ENCODE measurements around the gene SLC26A6.

Gene SLC26A6

GRCh38 chr3:48599509-48600285, 35.6 kb downstream of the SLC26A6 start:
- DNase-seq: no peak

- DNase-seq: no peak
These were observed 36.2 kb downstream of the SLC26A6 start for GRCh38 chr3:48599077-48599501.

GRCh38 chr3:48598323-48599076, 36.8 kb downstream of the SLC26A6 start:
- peak; percentile 59 for DNase-seq

- DNase-seq: peak; percentile 3
These were observed 37.9 kb downstream of the SLC26A6 start for GRCh38 chr3:48597408-48597800.

DNA sequence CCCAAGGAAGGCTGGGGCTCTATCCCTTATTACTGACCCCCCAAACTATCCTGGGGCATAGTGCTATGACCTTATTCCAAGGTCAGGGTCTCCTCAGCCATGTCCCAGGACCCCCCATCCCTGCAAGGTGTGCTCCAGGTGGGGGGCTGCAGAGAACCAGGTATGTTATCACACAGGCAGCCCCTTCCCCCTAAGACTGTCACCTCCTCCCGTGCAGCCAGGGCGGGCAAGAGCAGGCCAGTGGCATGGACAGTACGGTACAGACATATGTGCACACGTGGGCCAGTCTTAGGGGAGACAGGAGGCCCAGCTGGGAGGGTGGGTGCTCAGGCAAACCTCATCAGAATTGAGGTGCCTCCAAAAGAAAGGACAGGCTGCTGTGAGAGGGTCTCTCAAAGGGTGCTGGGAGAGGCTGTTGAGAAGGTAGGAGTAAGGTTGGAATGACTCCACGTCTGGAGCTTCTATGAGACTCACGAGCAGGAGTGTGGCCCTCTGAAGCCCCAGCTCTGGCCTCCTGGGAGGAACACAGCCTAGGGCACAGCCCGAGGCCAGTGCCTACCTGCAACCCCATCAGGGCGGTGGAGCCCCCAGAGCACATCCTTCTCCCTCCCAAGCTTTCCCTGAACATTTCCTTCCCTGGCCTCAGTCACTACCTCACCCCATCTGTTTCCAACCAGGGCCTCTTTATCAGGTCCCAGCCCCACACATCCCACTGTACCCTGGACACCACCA, 38.4 kb downstream of the SLC26A6 start:
- peak; percentile 6 for DNase-seq

DNA sequence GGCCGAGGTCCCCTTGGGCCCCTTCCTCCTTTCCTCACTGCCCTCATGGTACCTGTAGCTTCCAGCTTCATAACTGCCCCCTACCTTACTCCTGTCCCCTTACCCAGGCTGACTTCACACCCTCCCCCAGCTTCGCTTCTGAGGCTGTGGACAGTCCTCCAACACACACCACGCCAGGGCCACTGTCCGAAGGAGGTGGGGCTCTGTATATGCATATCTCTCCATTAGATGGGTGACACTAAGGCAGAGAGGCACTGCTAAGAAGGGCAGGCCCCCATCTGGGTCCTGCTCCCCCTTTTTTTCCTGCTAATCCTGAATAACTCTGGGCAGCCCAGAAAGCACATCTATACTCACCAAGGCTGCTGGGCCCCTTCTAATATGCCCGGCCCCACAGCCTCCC, 39.1 kb downstream of the SLC26A6 start:
- DNase-seq: no peak

GRCh38 chr3:48595526-48596121, 39.6 kb downstream of the SLC26A6 start:
- DNase-seq: peak; percentile 41

DNA sequence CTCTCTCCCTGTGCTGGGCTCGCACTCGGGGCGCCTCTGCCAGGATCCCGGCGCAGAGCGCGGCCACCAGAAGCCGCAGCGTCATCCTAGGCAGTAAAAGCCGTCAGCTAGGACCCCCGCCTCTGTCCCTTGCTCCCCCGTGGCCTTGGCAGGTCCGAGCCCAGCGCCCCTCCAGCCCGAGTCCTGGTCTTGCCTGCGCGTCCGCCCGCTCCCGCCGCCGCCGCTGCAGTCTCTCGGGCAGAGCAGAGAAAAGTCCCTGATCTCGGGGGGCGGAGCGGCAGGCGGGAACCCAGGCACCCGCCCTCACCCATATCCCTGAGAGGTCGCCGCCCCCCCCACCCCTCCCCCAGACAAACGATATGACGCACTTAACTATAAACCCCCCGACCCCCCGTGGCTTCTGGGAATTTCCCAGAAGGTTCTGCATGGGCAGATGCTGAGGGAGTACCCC, 40.2 kb downstream of the SLC26A6 start, which contains the start of gene COL7A1:
Gene COL7A1, minus strand, starts transcription at position 255 of the 451 bp plus-strand sequence. Its CDS starts 170 bp downstream, at position 85.
- peak; percentile 47 for DNase-seq

DNA sequence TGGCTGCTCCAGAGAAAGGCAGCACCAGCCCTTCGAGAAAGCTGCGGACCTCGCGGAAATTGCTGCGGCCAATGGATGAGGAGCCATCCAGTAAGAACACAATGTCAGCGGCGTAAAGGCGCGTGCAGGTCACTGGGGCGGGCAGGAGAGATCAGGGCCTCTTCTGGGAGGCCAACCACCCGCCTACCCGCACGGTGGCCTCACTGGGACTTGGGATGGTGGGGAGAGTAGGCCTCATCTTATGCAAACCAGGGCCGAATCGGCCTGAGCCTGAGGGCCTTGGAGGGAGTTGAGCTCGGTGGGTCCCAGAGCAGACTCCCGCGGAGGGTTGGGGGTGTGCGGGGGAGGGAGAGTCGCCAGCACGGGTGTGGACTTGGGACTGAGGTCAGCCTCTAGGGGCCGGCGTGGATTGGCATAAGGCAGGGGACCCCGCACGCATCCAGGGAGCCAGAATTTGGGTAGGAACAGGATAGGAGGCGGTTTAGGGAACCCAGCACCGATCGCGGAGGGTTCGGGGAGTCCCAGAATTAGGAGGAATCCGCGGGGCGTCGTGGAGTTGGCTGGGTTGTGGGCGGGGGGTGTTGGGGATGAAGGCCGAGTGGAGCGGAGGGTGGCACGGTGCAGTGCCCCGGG, 40.7 kb downstream of the SLC26A6 start:
- DNase-seq: peak; percentile 47

GRCh38 chr3:48593337-48593736, 41.9 kb downstream of the SLC26A6 start:
- DNase-seq: no peak

GRCh38 chr3:48592519-48593087, 42.7 kb downstream of the SLC26A6 start:
- DNase-seq: no peak

DNA sequence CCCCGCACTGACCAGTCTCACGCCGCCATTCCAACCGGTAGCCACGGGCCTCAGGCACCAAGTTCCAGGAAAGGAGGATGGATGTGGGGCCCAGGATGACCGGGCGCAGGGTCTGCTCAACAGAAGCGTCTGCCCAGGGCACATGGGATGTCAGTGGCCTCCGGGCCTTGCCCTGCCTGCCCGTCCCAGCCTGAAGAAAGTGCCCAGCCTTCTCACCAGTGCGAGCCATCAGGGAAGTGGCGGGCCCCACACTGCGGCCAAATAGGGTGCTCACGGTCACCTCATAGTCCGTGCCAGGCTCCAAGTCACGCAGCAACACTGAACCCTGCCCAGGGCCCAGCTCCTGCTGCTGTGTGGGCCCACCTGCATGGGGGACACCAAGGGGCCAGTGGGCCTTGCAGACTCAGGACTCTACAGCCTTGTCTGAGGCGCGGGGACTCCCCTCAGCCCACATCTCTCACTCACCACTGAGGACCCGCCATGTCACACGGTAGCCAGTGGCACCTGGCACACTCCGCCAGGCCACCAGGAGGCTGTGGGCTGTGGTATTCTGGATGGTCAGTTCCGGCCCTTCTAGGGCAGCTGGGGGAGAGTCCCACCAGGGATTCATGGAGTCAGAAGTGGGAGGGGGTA, 43.3 kb downstream of the SLC26A6 start:
- no peak for DNase-seq

DNA sequence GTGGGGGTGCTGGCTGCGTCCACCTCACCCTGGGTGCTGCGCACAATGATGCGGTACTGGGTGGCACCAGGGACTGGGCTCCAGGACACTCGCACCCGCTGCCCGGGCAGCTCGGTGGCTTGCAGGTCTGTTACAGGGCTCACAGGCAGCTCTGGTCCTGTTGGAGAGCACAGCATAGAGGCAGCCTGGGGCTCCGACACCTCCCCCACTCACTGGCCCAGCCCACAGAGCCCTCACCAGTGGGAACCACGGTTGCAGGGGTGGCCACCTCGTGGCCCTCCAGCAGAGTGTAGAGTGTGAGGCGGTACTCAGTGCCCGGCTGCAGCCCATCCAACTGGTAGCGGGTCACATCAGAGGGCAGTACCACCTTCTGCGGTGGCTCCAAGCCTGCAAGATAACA, 43.8 kb downstream of the SLC26A6 start:
- no peak for DNase-seq

GRCh38 chr3:48588230-48588629, 47.0 kb downstream of the SLC26A6 start:
- no peak for DNase-seq

DNA sequence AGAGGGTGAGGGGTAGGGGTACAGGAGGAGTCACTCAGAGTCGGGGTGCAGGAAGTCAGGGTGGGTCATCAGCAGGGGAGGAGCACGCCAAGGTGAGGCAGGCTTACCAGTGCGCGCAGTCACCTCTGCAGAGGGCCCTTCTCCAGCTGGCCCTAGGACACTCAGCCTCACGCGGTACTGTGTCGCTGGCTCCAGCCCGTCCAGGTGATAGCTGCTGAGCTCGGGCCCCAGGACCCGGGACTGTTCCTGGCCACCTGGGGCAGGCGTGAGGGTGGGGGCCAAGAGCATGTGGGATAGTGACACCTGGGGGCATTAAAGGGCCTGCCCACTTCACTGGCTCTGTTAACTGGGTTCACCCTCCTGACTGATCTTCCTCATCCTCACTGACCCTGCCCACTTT, 47.6 kb downstream of the SLC26A6 start:
- DNase-seq: no peak

DNA sequence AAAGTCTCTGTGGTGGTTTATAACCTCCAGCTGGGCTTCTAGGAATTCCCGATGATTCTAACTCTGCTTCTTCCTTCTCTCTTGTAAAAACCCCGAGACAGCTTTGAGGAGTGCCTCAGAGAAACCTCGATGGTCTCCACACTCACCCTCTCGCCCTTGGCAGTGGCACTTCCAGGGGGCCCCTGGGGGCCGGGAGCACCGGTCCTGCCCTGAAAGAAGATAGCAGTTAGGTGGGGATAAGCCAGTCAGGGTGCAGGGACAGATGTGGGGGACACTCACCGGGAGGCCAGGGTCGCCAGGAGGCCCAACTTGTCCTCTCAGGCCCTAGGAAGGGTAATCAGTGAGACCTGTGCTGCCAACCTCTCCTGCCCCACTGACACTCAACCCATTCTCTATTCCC, 49.9 kb downstream of the SLC26A6 start:
- DNase-seq: no peak

- DNase-seq: no peak
These were observed 50.4 kb downstream of the SLC26A6 start for GRCh38 chr3:48584836-48585235.

GRCh38 chr3:48581621-48582481, 53.4 kb downstream of the SLC26A6 start:
- no peak for DNase-seq

DNA sequence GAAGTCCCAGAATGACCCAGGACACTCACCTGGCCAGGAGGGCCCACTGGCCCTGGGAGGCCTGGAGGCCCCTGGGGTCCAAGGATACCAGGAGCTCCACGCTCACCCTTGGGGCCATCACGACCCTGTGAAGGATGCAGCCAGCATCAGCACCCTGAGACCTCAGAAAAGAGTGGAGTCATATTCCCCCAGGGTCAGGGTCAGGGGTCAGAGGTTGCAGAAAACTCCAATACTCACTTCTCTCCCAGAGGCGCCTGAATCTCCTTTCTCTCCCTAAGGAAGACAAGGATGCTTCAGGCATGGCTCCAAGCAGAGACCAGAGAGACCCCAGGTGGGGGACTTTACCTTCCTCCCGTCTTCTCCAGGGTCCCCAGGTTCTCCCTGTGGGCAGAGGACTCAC, 58.6 kb downstream of the SLC26A6 start:
- no peak for DNase-seq

Data from right kidney (tissue), 1 donor.